WERI-Rb-1 (cell line): ENCODE results near the gene C6orf89.
A peak's percentile ranks its signal among the peaks of the same experiment; 100 is the strongest.

Experiments used
- DNase-seq: peaks from one replicate; pipeline ENCODE4 v3.0.0-alpha.2; 2020
- H3K27ac ChIP-seq: fragments of 250-450 bp; sonication (Bioruptor Pico); 2 replicates; pipeline ENCODE4 v1.5.1; 2020; ENCODE audit warnings: mild to moderate bottlenecking, moderate library complexity
- H3K27me3 ChIP-seq: fragments of 250-450 bp; sonication (Bioruptor Pico); 2 replicates; pipeline ENCODE4 v1.5.1; 2021; ENCODE audit warnings: mild to moderate bottlenecking, low read depth, moderate library complexity; ENCODE audit not compliant: insufficient read depth, severe bottlenecking
- H3K36me3 ChIP-seq: fragments of 250-450 bp; sonication (Bioruptor Pico); 2 replicates; pipeline ENCODE4 v1.5.1; 2020; ENCODE audit warnings: mild to moderate bottlenecking, moderate library complexity
- H3K4me3 ChIP-seq: 2 replicates; pipeline ENCODE4 v1.5.1; 2011; ENCODE audit warnings: low read depth, mild to moderate bottlenecking, control low read depth, low read length
- H3K9me3 ChIP-seq: fragments of 250-450 bp; sonication (Bioruptor Pico); 2 replicates; pipeline ENCODE4 v1.5.1; 2021; ENCODE audit warnings: mild to moderate bottlenecking, moderate library complexity; ENCODE audit not compliant: severe bottlenecking
- TF ChIP-seq, protein P1 (sequence below): IDR thresholded peaks from 2 replicates; pipeline ENCODE4 v1.5.1; 2011; ENCODE audit warnings: low read depth, mild to moderate bottlenecking, control low read depth, inconsistent platforms, low read length

The C6orf89 gene

GRCh38 chr6:36912030-36912454, 26.3 kb downstream of the C6orf89 start:
- Histone ChIP-seq H3K36me3 (peaks cover 20% of the 10 kb centered on the region), H3K27me3 (no peaks in the 10 kb centered on the region), H3K4me3 (no peak overlapping the region), H3K27ac (no peak overlapping the region), H3K9me3 (no peaks in the 10 kb centered on the region)
- DNase-seq: no peak
- TF ChIP-seq, protein P1, sequence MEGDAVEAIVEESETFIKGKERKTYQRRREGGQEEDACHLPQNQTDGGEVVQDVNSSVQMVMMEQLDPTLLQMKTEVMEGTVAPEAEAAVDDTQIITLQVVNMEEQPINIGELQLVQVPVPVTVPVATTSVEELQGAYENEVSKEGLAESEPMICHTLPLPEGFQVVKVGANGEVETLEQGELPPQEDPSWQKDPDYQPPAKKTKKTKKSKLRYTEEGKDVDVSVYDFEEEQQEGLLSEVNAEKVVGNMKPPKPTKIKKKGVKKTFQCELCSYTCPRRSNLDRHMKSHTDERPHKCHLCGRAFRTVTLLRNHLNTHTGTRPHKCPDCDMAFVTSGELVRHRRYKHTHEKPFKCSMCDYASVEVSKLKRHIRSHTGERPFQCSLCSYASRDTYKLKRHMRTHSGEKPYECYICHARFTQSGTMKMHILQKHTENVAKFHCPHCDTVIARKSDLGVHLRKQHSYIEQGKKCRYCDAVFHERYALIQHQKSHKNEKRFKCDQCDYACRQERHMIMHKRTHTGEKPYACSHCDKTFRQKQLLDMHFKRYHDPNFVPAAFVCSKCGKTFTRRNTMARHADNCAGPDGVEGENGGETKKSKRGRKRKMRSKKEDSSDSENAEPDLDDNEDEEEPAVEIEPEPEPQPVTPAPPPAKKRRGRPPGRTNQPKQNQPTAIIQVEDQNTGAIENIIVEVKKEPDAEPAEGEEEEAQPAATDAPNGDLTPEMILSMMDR: no peak

GRCh38 chr6:36912586-36912985, 26.8 kb downstream of the C6orf89 start:
- H3K9me3 ChIP-seq: no peaks in the 10 kb centered on the region
- TF ChIP-seq, protein P1: peak; percentile 32; the same call in 1 of the 2 replicates
- peak; percentile 73 for DNase-seq
- H3K27ac ChIP-seq: peak overlapping the region; percentile 4; the same call in 1 of the 2 replicates
- H3K36me3 ChIP-seq: peaks cover 20% of the 10 kb centered on the region
- H3K27me3 ChIP-seq: no peaks in the 10 kb centered on the region
- no peak overlapping the region for H3K4me3 ChIP-seq

DNA sequence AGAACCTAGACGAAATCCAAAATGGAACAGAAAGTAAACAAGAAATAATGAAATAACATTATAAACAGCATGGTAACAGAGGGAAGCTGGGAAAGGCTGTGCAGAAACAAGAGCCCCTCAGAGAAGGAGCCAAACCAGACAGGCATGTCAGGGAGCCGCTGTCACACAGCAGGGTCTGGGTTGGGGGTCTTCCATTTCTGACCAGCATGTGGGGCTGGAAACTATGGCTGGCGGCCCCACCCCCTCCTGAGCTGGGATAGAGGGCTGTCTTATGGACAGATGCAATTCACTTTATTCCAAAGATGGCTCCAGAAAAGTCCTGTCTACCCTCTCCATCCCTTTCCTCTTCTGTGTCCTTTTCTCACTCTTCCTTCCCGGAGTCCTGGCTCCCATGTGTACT, 27.3 kb downstream of the C6orf89 start:
- H3K4me3 ChIP-seq: no peak overlapping the region
- DNase-seq: no peak
- peak overlapping the region; percentile 4; the same call in 1 of the 2 replicates for H3K27ac ChIP-seq
- TF ChIP-seq, protein P1: no peak
- H3K9me3 ChIP-seq: no peaks in the 10 kb centered on the region
- H3K27me3 ChIP-seq: no peaks in the 10 kb centered on the region
- H3K36me3 ChIP-seq: peaks cover 20% of the 10 kb centered on the region

- TF ChIP-seq, protein P1: peak; percentile 49; the same call in 1 of the 2 replicates
- Histone ChIP-seq H3K4me3 (no peak overlapping the region), H3K9me3 (no peaks in the 10 kb centered on the region), H3K36me3 (peaks cover 20% of the 10 kb centered on the region), H3K27ac (no peak overlapping the region), H3K27me3 (no peaks in the 10 kb centered on the region)
- DNase-seq: no peak
Measured at GRCh38 chr6:36914227-36914794, 28.6 kb downstream of the C6orf89 start.

- Histone ChIP-seq H3K9me3 (no peaks in the 10 kb centered on the region), H3K4me3 (no peak overlapping the region), H3K27ac (no peak overlapping the region), H3K27me3 (no peaks in the 10 kb centered on the region), H3K36me3 (peaks cover 20% of the 10 kb centered on the region)
- TF ChIP-seq, protein P1: no peak
- no peak for DNase-seq
Measured at GRCh38 chr6:36915599-36915998, 29.8 kb downstream of the C6orf89 start.

DNA sequence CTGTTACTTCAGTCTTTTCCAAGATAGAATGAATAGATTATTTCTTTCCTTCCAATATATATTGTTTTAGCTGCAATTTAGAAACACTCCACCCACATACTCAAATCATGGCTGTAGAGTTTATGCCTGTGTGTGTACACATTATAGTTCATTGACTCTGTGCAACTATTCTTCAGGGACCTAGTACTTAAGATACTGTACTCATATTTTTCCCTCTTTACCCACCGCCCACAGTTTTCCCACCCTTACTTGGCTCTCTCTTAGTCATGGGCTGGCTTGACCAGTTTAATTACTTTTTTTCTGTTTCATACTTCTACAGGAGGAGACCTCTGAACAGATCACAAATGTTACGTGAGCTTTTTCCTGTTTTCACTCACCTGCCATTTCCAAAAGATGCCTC, 30.4 kb downstream of the C6orf89 start:
- DNase-seq: no peak
- Histone ChIP-seq H3K9me3 (no peaks in the 10 kb centered on the region), H3K4me3 (no peak overlapping the region), H3K27me3 (no peaks in the 10 kb centered on the region), H3K36me3 (peaks cover 20% of the 10 kb centered on the region), H3K27ac (no peak overlapping the region)
- TF ChIP-seq, protein P1: no peak
